ENCODE measurements around the gene NMT1.

The NMT1 gene

GRCh38 chr17:45086865-45087503 is 25.9 kb downstream of the NMT1 start:
- H3K9me3 ChIP-seq (ENCODE audit: insufficient read depth, low read length), result no peaks in the 10 kb centered on the region
- TF ChIP-seq SUZ12 (IDR thresholded peaks at IDR 0.05; ENCODE audit: extremely low read depth, insufficient read depth, insufficient read length), result no peak
- TF ChIP-seq ZNF274 (IDR thresholded peaks at IDR 0.05; ENCODE audit: low read depth, low read length), result no peak
- no peak for TF ChIP-seq YY1 (IDR thresholded peaks at IDR 0.05; ENCODE audit: insufficient read depth, insufficient read length)
- H3K36me3 ChIP-seq (ENCODE audit: insufficient read depth, insufficient read length, low read length), result peaks cover 88% of the 10 kb centered on the region
- H3K27me3 ChIP-seq (ENCODE audit: insufficient read depth, insufficient read length), result no peaks in the 10 kb centered on the region
- no peak for DNase-seq (ENCODE audit: low read depth, low spot score)
- no peak overlapping the region for H3K9ac ChIP-seq (ENCODE audit: insufficient read length, low read depth)
- peaks cover 5% of the 10 kb centered on the region for H3K4me1 ChIP-seq (ENCODE audit: insufficient read depth, insufficient read length)
- H3K4me3 ChIP-seq (ENCODE audit: insufficient read length, low read depth), result no peak overlapping the region

DNA sequence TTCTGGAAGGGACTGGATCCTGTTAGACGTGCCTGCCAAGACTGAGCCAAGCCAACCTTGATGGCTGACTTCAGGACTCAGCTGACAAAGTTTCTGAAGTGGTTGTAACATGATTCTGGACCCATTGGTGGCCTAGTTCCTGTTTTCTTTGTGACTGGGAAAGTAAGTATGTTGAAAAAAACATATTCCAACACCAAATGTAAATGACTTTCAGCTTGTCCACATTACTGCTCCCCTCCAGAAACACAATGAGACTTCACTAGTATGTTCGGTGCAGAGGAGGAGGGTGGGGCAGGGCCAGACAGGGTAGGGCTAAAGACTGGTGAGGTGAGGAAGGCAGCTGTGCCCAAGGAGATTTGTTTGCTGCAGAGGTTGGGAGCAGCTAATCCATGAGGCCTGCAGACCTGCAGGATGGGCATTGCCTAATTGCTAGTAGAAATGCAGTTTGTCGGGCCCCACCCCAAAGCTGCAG is 26.4 kb downstream of the NMT1 start:
- Histone ChIP-seq H3K27me3 (ENCODE audit: insufficient read depth, insufficient read length) (no peaks in the 10 kb centered on the region), H3K4me3 (ENCODE audit: insufficient read length, low read depth) (no peak overlapping the region), H3K36me3 (ENCODE audit: insufficient read depth, insufficient read length, low read length) (peaks cover 85% of the 10 kb centered on the region), H3K9me3 (ENCODE audit: insufficient read depth, low read length) (no peaks in the 10 kb centered on the region), H3K4me1 (ENCODE audit: insufficient read depth, insufficient read length) (peaks cover 5% of the 10 kb centered on the region), H3K9ac (ENCODE audit: insufficient read length, low read depth) (no peak overlapping the region)
- no peak for DNase-seq (ENCODE audit: low read depth, low spot score)
- no peak for TF ChIP-seq YY1 (IDR thresholded peaks at IDR 0.05; ENCODE audit: insufficient read depth, insufficient read length)
- no peak for TF ChIP-seq ZNF274 (IDR thresholded peaks at IDR 0.05; ENCODE audit: low read depth, low read length)
- no peak for TF ChIP-seq SUZ12 (IDR thresholded peaks at IDR 0.05; ENCODE audit: extremely low read depth, insufficient read depth, insufficient read length)

DNA sequence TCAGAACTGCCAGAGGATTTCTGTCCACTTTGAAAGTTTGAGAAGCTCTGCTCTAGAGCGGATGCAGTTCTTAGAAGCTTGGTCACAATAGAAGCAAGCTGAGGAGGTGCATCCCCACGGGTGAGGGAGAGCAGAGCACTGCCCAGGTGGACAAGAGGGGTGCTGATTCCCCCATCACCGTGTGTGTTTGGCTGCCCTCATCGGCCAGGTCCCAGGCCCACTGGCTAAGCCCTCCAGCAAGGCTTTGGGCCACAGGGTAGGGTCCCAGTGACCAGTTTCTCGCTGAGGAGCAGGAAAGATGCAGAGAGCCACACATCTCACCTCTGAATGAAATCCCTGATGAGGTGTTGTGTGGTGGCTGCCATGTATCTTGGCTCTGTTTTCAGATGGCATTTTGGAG is 26.9 kb downstream of the NMT1 start:
- TF ChIP-seq YY1 (IDR thresholded peaks at IDR 0.05; ENCODE audit: insufficient read depth, insufficient read length), result no peak
- TF ChIP-seq ZNF274 (IDR thresholded peaks at IDR 0.05; ENCODE audit: low read depth, low read length), result no peak
- no peak for TF ChIP-seq SUZ12 (IDR thresholded peaks at IDR 0.05; ENCODE audit: extremely low read depth, insufficient read depth, insufficient read length)
- no peak overlapping the region for H3K4me3 ChIP-seq (ENCODE audit: insufficient read length, low read depth)
- no peak for DNase-seq (ENCODE audit: low read depth, low spot score)
- H3K9ac ChIP-seq (ENCODE audit: insufficient read length, low read depth), result no peak overlapping the region
- H3K27me3 ChIP-seq (ENCODE audit: insufficient read depth, insufficient read length), result no peaks in the 10 kb centered on the region
- peaks cover 82% of the 10 kb centered on the region for H3K36me3 ChIP-seq (ENCODE audit: insufficient read depth, insufficient read length, low read length)
- H3K9me3 ChIP-seq (ENCODE audit: insufficient read depth, low read length), result no peaks in the 10 kb centered on the region
- peaks cover 8% of the 10 kb centered on the region for H3K4me1 ChIP-seq (ENCODE audit: insufficient read depth, insufficient read length)

DNA sequence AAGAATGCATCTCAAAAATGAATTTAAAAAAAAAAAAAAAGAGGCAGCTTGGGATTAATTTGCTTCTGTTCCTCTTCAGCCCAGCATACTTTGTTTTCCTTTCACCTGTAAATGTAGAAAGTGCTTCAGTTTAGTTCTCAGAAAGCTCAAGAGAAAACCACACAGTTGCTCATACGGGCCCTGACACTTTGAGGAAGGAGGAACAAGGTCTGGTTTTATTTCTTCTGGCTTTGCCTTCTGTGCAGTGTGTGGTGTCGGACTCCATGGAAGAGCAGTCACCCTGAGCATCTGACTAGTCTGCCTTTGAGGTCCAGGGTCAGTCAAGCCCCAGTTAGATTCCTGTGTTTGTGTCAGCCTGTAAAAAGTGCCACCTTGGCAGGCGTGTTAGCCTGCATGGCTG is 27.6 kb downstream of the NMT1 start:
- TF ChIP-seq ZNF274 (IDR thresholded peaks at IDR 0.05; ENCODE audit: low read depth, low read length), result no peak
- TF ChIP-seq YY1 (IDR thresholded peaks at IDR 0.05; ENCODE audit: insufficient read depth, insufficient read length), result no peak
- no peak for TF ChIP-seq SUZ12 (IDR thresholded peaks at IDR 0.05; ENCODE audit: extremely low read depth, insufficient read depth, insufficient read length)
- no peaks in the 10 kb centered on the region for H3K27me3 ChIP-seq (ENCODE audit: insufficient read depth, insufficient read length)
- H3K9ac ChIP-seq (ENCODE audit: insufficient read length, low read depth), result no peak overlapping the region
- peaks cover 83% of the 10 kb centered on the region for H3K36me3 ChIP-seq (ENCODE audit: insufficient read depth, insufficient read length, low read length)
- no peak for DNase-seq (ENCODE audit: low read depth, low spot score)
- no peaks in the 10 kb centered on the region for H3K9me3 ChIP-seq (ENCODE audit: insufficient read depth, low read length)
- no peak overlapping the region for H3K4me3 ChIP-seq (ENCODE audit: insufficient read length, low read depth)
- peaks cover 9% of the 10 kb centered on the region for H3K4me1 ChIP-seq (ENCODE audit: insufficient read depth, insufficient read length)

GRCh38 chr17:45090711-45091110 is 29.6 kb downstream of the NMT1 start:
- Histone ChIP-seq H3K4me1 (ENCODE audit: insufficient read depth, insufficient read length) (peaks cover 9% of the 10 kb centered on the region), H3K4me3 (ENCODE audit: insufficient read length, low read depth) (no peak overlapping the region), H3K27me3 (ENCODE audit: insufficient read depth, insufficient read length) (no peaks in the 10 kb centered on the region), H3K36me3 (ENCODE audit: insufficient read depth, insufficient read length, low read length) (peaks cover 80% of the 10 kb centered on the region), H3K9me3 (ENCODE audit: insufficient read depth, low read length) (no peaks in the 10 kb centered on the region), H3K9ac (ENCODE audit: insufficient read length, low read depth) (no peak overlapping the region)
- DNase-seq (ENCODE audit: low read depth, low spot score), result peak; percentile 35
- TF ChIP-seq YY1 (IDR thresholded peaks at IDR 0.05; ENCODE audit: insufficient read depth, insufficient read length) (peak; percentile 35), ZNF274 (IDR thresholded peaks at IDR 0.05; ENCODE audit: low read depth, low read length) (no peak)

DNA sequence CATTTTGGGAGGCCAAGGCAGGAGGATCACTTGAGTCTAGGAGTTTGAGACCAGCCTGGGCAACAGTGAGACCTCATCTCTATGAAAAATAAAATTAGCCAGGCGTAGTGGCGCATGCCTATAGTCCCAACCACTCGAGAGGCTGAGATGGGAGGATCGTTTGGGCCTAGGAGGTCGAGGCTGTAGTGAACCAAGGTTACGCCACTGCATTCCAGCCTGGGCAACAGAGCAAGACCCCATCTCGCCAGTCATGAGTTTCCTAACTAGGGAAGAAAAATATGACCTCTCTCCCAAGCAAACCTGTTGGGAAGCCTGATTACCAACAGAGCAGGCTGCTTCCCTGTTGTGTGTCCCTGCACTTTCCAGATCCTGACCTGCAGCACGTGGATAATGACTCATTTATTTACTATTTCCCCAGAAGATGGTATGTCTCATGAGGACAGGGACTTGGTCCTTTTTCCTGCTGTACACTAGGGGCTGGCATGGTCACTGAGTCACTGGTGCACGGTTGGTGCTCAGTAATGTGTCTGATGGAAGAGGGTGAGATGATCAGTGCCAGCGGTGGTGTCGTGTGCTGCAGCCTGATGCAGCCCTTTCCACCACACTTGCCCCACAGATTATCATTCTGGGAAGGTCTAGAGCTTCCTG is 30.8 kb downstream of the NMT1 start:
- H3K36me3 ChIP-seq (ENCODE audit: insufficient read depth, insufficient read length, low read length), result peaks cover 83% of the 10 kb centered on the region
- TF ChIP-seq YY1 (IDR thresholded peaks at IDR 0.05; ENCODE audit: insufficient read depth, insufficient read length) (no peak), ZNF274 (IDR thresholded peaks at IDR 0.05; ENCODE audit: low read depth, low read length) (no peak), SUZ12 (IDR thresholded peaks at IDR 0.05; ENCODE audit: extremely low read depth, insufficient read depth, insufficient read length) (no peak)
- no peaks in the 10 kb centered on the region for H3K27me3 ChIP-seq (ENCODE audit: insufficient read depth, insufficient read length)
- H3K4me3 ChIP-seq (ENCODE audit: insufficient read length, low read depth), result no peak overlapping the region
- no peak overlapping the region for H3K9ac ChIP-seq (ENCODE audit: insufficient read length, low read depth)
- H3K4me1 ChIP-seq (ENCODE audit: insufficient read depth, insufficient read length), result peaks cover 9% of the 10 kb centered on the region
- H3K9me3 ChIP-seq (ENCODE audit: insufficient read depth, low read length), result no peaks in the 10 kb centered on the region
- DNase-seq (ENCODE audit: low read depth, low spot score), result no peak

DNA sequence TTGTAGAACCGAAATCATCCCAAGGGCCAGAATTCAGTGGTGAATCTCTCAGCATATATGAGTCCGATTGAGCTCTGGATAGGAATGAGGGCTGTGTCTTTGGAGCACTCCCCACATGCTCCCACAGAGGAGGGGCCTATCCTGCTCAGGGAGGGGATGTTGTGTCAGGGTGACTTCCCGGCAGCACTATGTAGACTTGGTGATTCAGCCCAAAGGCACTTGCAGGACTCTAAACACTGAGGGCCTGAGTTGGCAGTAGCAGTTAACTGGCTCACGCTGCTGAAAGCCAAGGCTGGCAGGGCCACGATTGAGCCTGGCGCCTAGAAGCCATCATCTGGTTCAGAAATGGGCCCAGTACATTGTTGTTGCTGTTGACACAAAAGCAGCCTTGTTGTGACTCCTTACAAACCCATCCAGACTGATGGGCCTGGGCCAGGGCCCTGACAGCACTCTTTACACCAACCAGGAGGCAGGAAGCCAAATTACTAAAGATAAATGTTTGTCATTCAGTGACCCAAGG is 31.9 kb downstream of the NMT1 start:
- Histone ChIP-seq H3K27me3 (ENCODE audit: insufficient read depth, insufficient read length) (no peaks in the 10 kb centered on the region), H3K36me3 (ENCODE audit: insufficient read depth, insufficient read length, low read length) (peaks cover 83% of the 10 kb centered on the region), H3K9ac (ENCODE audit: insufficient read length, low read depth) (no peak overlapping the region), H3K9me3 (ENCODE audit: insufficient read depth, low read length) (no peaks in the 10 kb centered on the region), H3K4me1 (ENCODE audit: insufficient read depth, insufficient read length) (peaks cover 9% of the 10 kb centered on the region), H3K4me3 (ENCODE audit: insufficient read length, low read depth) (no peak overlapping the region)
- TF ChIP-seq YY1 (IDR thresholded peaks at IDR 0.05; ENCODE audit: insufficient read depth, insufficient read length), result no peak
- TF ChIP-seq SUZ12 (IDR thresholded peaks at IDR 0.05; ENCODE audit: extremely low read depth, insufficient read depth, insufficient read length), result no peak
- TF ChIP-seq ZNF274 (IDR thresholded peaks at IDR 0.05; ENCODE audit: low read depth, low read length), result no peak
- DNase-seq (ENCODE audit: low read depth, low spot score), result no peak

All from NT2/D1 (cell line).